ENCODE data around the gene DYNLT2B. TPM values are rescaled to one million over a fixed set of nuclear protein-coding genes. Genes with fewer than 3 reads are reported as not detected.

DYNLT2B gene
- total and polyA plus RNA-seq, 2 experiments from 2014 or later = 10.9 to 23.5 TPM

DNA sequence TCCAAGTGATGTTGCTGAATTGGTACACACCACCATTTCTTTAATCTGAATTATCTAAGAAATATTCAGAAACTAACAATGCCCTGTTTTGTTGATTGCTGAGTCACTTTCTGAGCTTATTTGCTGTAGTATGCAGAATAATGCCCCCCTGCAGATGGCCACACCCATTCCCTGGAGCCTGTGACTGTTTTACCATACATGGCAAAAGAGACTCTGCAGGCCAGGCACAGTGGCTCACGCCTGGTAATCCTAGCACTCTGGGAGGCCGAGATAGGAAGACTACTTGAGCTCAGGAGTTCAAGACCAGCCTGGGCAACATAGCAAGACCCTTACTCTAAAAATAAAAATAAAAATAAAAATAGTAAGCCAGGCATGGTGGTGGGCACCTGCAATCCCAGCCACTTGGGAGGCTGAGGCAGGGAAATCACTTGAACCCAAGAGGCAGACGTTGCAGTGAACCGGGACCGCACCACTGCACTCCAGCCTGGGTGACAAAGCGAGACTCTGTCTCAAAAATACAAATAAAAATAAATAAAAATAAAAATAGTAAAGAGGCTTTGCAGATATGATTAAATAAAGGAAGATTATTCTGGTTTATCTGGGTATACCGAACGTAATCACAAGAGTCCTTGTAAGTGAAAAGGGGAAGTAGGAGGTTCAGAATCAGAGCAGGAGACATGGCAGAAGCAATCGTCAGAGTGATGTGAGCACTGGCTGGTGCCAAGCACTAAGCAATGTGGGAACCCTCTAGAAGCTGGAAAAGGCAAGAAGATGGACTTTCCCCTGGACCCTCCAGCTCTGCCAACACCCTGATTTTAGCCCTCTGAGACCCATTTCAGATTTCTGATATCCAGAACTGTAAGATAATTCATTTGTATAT, 49.5 kb downstream of the DYNLT2B start:
- Histone ChIP-seq H4K20me1 (ENCODE audit: insufficient read depth, poor library complexity, severe bottlenecking) (peaks cover 7% of the 10 kb centered on the region), H3K9me3 (ENCODE audit: low read depth) (no peaks in the 10 kb centered on the region), H3K4me3 (no peak overlapping the region), H3K4me2 (no peak overlapping the region), H3K79me2 (peaks cover 39% of the 10 kb centered on the region), H3K27me3 (no peaks in the 10 kb centered on the region), H3K4me1 (ENCODE audit: insufficient read depth) (no peaks in the 10 kb centered on the region), H3K27ac (no peak overlapping the region), H3K36me3 (replicated peaks; ENCODE audit: insufficient read depth, low read depth) (no peaks in the 10 kb centered on the region), H3K9me2 (replicated peaks; ENCODE audit: insufficient read depth) (no peaks in the 10 kb centered on the region), H2AFZ (no peak overlapping the region)
- no peak for DNase-seq (ENCODE audit: low spot score)
- TF ChIP-seq EZH2phosphoT487 (IDR thresholded peaks at IDR 0.05; ENCODE audit: low read depth, severe bottlenecking, unreplicated experiment) = no peak
- TF ChIP-seq, protein P1, sequence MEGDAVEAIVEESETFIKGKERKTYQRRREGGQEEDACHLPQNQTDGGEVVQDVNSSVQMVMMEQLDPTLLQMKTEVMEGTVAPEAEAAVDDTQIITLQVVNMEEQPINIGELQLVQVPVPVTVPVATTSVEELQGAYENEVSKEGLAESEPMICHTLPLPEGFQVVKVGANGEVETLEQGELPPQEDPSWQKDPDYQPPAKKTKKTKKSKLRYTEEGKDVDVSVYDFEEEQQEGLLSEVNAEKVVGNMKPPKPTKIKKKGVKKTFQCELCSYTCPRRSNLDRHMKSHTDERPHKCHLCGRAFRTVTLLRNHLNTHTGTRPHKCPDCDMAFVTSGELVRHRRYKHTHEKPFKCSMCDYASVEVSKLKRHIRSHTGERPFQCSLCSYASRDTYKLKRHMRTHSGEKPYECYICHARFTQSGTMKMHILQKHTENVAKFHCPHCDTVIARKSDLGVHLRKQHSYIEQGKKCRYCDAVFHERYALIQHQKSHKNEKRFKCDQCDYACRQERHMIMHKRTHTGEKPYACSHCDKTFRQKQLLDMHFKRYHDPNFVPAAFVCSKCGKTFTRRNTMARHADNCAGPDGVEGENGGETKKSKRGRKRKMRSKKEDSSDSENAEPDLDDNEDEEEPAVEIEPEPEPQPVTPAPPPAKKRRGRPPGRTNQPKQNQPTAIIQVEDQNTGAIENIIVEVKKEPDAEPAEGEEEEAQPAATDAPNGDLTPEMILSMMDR (IDR thresholded peaks at IDR 0.05; ENCODE audit: poor library complexity) = no peak
- TF ChIP-seq EZH2 (IDR thresholded peaks at IDR 0.05; ENCODE audit: borderline replicate concordance) = no peak
- 89% methylated on average over 9 of the region's 9 CpGs for WGBS (ENCODE audit: low lambda C conversion rate, missing lambda C conversion rate)

DNA sequence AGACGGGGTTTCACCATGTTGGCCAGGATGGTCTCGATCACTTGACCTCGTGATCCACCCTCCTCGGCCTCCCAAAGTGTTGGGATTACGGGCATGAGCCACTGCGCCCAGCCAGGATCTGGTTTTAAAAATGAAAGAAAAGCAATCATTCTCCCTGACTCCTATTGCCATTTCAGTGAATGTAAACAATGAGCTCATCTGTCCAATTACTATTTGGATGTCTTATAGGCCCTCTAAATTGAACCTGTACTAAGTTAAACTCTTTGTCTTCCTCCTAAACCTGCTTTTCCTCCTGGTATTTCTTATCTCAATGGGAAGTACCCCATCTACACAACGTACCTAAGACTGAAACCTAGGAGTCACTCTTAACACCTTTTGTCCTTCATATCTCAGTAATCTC, 54.2 kb downstream of the DYNLT2B start:
- no peak overlapping the region for H3K27ac ChIP-seq
- H3K36me3 ChIP-seq (replicated peaks; ENCODE audit: insufficient read depth, low read depth) = no peaks in the 10 kb centered on the region
- H3K4me2 ChIP-seq = no peak overlapping the region
- no peak overlapping the region for H3K4me3 ChIP-seq
- H3K9me2 ChIP-seq (replicated peaks; ENCODE audit: insufficient read depth) = no peaks in the 10 kb centered on the region
- no peak for DNase-seq (ENCODE audit: low spot score)
- WGBS (ENCODE audit: low lambda C conversion rate, missing lambda C conversion rate) = 90% methylated on average over 7 of the region's 7 CpGs
- TF ChIP-seq EZH2 (IDR thresholded peaks at IDR 0.05; ENCODE audit: borderline replicate concordance) (no peak), EZH2phosphoT487 (IDR thresholded peaks at IDR 0.05; ENCODE audit: low read depth, severe bottlenecking, unreplicated experiment) (no peak)
- TF ChIP-seq, protein P1 (IDR thresholded peaks at IDR 0.05; ENCODE audit: poor library complexity) = no peak
- H4K20me1 ChIP-seq (ENCODE audit: insufficient read depth, poor library complexity, severe bottlenecking) = no peaks in the 10 kb centered on the region
- no peaks in the 10 kb centered on the region for H3K4me1 ChIP-seq (ENCODE audit: insufficient read depth)
- H2AFZ ChIP-seq = no peak overlapping the region
- H3K79me2 ChIP-seq = peaks cover 34% of the 10 kb centered on the region
- H3K9me3 ChIP-seq (ENCODE audit: low read depth) = no peaks in the 10 kb centered on the region
- no peaks in the 10 kb centered on the region for H3K27me3 ChIP-seq

DNA sequence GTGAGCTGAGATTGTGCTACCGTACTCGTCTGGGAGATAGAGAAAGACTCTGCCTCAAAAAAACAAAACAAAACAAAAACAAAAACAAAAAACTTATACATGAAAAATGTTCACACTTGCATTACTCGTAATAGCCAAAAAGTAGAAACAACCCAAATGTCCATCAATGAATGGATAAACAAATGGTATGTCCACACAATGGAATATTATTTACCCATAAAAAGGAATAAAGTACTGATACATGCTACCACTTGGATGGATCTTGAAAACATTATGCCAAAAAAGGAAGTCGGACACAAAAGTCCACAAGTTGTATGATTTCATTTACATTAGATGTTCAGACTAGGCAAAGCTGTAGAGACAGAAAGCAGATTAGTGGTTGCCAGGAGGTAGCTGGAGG, 57.3 kb downstream of the DYNLT2B start:
- Histone ChIP-seq H3K9me3 (ENCODE audit: low read depth) (no peaks in the 10 kb centered on the region), H2AFZ (no peak overlapping the region), H3K9me2 (replicated peaks; ENCODE audit: insufficient read depth) (no peaks in the 10 kb centered on the region), H3K4me2 (no peak overlapping the region), H3K36me3 (replicated peaks; ENCODE audit: insufficient read depth, low read depth) (no peaks in the 10 kb centered on the region), H3K4me1 (ENCODE audit: insufficient read depth) (no peaks in the 10 kb centered on the region), H3K4me3 (no peak overlapping the region), H3K27me3 (no peaks in the 10 kb centered on the region), H4K20me1 (ENCODE audit: insufficient read depth, poor library complexity, severe bottlenecking) (no peaks in the 10 kb centered on the region), H3K79me2 (peaks cover 36% of the 10 kb centered on the region), H3K27ac (no peak overlapping the region)
- TF ChIP-seq EZH2 (IDR thresholded peaks at IDR 0.05; ENCODE audit: borderline replicate concordance) = no peak
- TF ChIP-seq EZH2phosphoT487 (IDR thresholded peaks at IDR 0.05; ENCODE audit: low read depth, severe bottlenecking, unreplicated experiment) = no peak
- TF ChIP-seq, protein P1 (IDR thresholded peaks at IDR 0.05; ENCODE audit: poor library complexity) = no peak
- no peak for DNase-seq (ENCODE audit: low spot score)
- 96% methylated on average over 4 of the region's 4 CpGs for WGBS (ENCODE audit: low lambda C conversion rate, missing lambda C conversion rate)
